Measurements from ENCODE around the gene SQSTM1.

GRCh38 chr5:179812997-179813607, 7.6 kb upstream of the SQSTM1 start:
- TF ChIP-seq, protein P1, sequence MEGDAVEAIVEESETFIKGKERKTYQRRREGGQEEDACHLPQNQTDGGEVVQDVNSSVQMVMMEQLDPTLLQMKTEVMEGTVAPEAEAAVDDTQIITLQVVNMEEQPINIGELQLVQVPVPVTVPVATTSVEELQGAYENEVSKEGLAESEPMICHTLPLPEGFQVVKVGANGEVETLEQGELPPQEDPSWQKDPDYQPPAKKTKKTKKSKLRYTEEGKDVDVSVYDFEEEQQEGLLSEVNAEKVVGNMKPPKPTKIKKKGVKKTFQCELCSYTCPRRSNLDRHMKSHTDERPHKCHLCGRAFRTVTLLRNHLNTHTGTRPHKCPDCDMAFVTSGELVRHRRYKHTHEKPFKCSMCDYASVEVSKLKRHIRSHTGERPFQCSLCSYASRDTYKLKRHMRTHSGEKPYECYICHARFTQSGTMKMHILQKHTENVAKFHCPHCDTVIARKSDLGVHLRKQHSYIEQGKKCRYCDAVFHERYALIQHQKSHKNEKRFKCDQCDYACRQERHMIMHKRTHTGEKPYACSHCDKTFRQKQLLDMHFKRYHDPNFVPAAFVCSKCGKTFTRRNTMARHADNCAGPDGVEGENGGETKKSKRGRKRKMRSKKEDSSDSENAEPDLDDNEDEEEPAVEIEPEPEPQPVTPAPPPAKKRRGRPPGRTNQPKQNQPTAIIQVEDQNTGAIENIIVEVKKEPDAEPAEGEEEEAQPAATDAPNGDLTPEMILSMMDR (conservative IDR thresholded peaks at IDR 0.05) = no peak
- no peak for TF ChIP-seq EZH2 (IDR thresholded peaks at IDR 0.05; ENCODE audit: low read depth)

Measured in PC-9 (cell line).